Stimulated activated CD8-positive, alpha-beta memory T cell treated with anti-CD3 and anti-CD28 coated beads, Interleukin-15, amount 100 ng/mL, for 48 hours (primary cell): Measurements from ENCODE around the gene ARMC9.

Experiments
- DNase-seq, 2 donors: peaks; one replicate each; pipeline ENCODE4 v3.0.0-alpha.2; 2020; ENCODE audit warnings: low read depth in 2 of 2

The ARMC9 gene

GRCh38 chr2:231421051-231421580 is 222.7 kb downstream of the ARMC9 start:
- no peak for DNase-seq

- DNase-seq = no peak
Observed at GRCh38 chr2:231422056-231422455, 223.6 kb downstream of the ARMC9 start.

- no peak for DNase-seq
Observed at GRCh38 chr2:231423176-231423575, 224.7 kb downstream of the ARMC9 start.
